ENCODE data around the gene WNK1.

- TF ChIP-seq CTCF (IDR thresholded peaks at IDR 0.05) (no peak), POLR2AphosphoS5 (IDR thresholded peaks at IDR 0.05) (no peak)
These were observed 174.3 kb downstream of the WNK1 start for GRCh38 chr12:926641-927040.

Measured in transverse colon (tissue), 4 donors.